ENCODE measurements around the gene SPATA24. TPM values are rescaled to one million over a fixed set of nuclear protein-coding genes. Genes with fewer than 3 reads are reported as not detected.

Gene SPATA24
- 4.5 TPM for total RNA-seq
- long read RNA-seq, partial matches to known transcripts = 1 of 1 reads
- long read RNA-seq, other reads (novel, unspliced or antisense) = 0 of 1 reads

- H3K9me3 ChIP-seq = no peaks in the 10 kb centered on the region
- DNase-seq = peak; percentile 99
- H3K27ac ChIP-seq = peak within 1 kb of the TSS; percentile 89
- H3K4me3 ChIP-seq = peak within 1 kb of the TSS; percentile 51
- intact Hi-C loops (cut with DNase I) = no loop called here
- H3K4me1 ChIP-seq = peaks cover 6% of the 10 kb centered on the region
- H3K27me3 ChIP-seq = no peaks in the 10 kb centered on the region
- no peaks in the 10 kb centered on the region for H3K36me3 ChIP-seq
- peak; percentile 97 for ATAC-seq
- no peak for TF ChIP-seq CTCF (IDR thresholded peaks at IDR 0.05)
Measured at GRCh38 chr5:139403787-139404483, at the start of gene SPATA24. Gene SPATA24, minus strand, starts transcription at chr5:139404089. Its CDS starts 29 bp downstream, at chr5:139404060.

GRCh38 chr5:139451878-139452660, 48.2 kb upstream of the SPATA24 start:
- intact Hi-C loops (cut with DNase I) = no loop called here
- no peaks in the 10 kb centered on the region for H3K9me3 ChIP-seq
- ATAC-seq = peak; percentile 28
- peak; percentile 11 for DNase-seq
- TF ChIP-seq CTCF (IDR thresholded peaks at IDR 0.05) = no peak
- H3K4me3 ChIP-seq = no peak overlapping the region
- no peak overlapping the region for H3K27ac ChIP-seq
- no peaks in the 10 kb centered on the region for H3K36me3 ChIP-seq
- no peaks in the 10 kb centered on the region for H3K27me3 ChIP-seq
- no peaks in the 10 kb centered on the region for H3K4me1 ChIP-seq

- H3K36me3 ChIP-seq = no peaks in the 10 kb centered on the region
- H3K4me3 ChIP-seq = no peak overlapping the region
- ATAC-seq = no peak
- TF ChIP-seq CTCF (IDR thresholded peaks at IDR 0.05) = no peak
- no peaks in the 10 kb centered on the region for H3K9me3 ChIP-seq
- H3K27me3 ChIP-seq = no peaks in the 10 kb centered on the region
- H3K27ac ChIP-seq = no peak overlapping the region
- peak; percentile 10 for DNase-seq
- H3K4me1 ChIP-seq = no peaks in the 10 kb centered on the region
- intact Hi-C loops (cut with DNase I) = no loop called here
Measured at GRCh38 chr5:139451176-139451575, 47.3 kb upstream of the SPATA24 start.

- intact Hi-C loops (cut with DNase I) = no loop called here
- TF ChIP-seq CTCF (IDR thresholded peaks at IDR 0.05) = no peak
- H3K9me3 ChIP-seq = no peaks in the 10 kb centered on the region
- no peaks in the 10 kb centered on the region for H3K4me1 ChIP-seq
- H3K4me3 ChIP-seq = no peak overlapping the region
- no peak overlapping the region for H3K27ac ChIP-seq
- no peaks in the 10 kb centered on the region for H3K27me3 ChIP-seq
- no peaks in the 10 kb centered on the region for H3K36me3 ChIP-seq
- no peak for DNase-seq
- ATAC-seq = no peak
Measured at GRCh38 chr5:139446956-139447779, 43.3 kb upstream of the SPATA24 start.

GRCh38 chr5:139445325-139446170, 41.7 kb upstream of the SPATA24 start:
- Histone ChIP-seq H3K36me3 (no peaks in the 10 kb centered on the region), H3K9me3 (no peaks in the 10 kb centered on the region), H3K4me3 (no peak overlapping the region), H3K27me3 (no peaks in the 10 kb centered on the region), H3K27ac (no peak overlapping the region), H3K4me1 (no peaks in the 10 kb centered on the region)
- DNase-seq (peak; percentile 30), ATAC-seq (peak; percentile 68)
- intact Hi-C loops (cut with DNase I) = no loop called here
- no peak for TF ChIP-seq CTCF (IDR thresholded peaks at IDR 0.05)

Data from upper lobe of right lung (tissue), 1 donor.